NCI-H774 (cell line): ENCODE measurements around the gene DDX6.

Source experiments
- DNase-seq: peaks from one replicate; lab custom pipeline; 2025; lab: John Stamatoyannopoulos, UW

The DDX6 gene

DNA sequence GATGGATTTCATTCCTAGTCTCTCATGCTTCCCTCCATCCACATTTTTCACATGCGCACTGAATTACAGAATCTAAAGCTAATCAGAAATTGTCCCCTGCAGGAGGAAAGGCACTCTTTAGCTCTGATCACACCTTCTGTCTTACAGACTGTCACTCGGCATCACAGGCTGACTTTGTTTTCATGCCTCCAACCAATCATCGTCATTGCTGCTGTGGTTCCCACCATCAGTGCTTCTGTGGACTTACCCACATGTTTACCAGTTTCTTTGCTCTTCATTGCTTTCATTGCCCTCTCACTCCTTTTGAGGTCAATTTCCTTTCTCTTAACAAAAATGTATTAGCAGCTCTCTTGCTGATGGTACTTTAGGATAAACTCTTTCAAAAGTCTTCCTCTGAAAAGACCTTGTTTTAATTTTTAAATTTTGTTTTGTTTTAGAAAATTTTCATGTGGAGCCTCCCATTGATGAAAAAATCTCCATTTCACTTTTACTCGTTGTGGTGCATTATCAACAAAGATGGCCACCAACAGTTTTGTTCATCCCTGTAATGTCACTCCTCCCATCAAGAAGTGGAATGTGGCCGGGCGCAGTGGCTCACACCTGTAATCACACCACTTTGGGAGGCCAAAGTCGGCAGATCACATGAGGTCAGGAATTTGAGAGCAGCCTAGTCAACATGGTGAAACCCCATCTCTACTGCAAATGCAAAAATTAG is 91.3 kb downstream of the DDX6 start:
- DNase-seq, result no peak
